ENCODE results near the gene TMEM140.

The TMEM140 gene

DNA sequence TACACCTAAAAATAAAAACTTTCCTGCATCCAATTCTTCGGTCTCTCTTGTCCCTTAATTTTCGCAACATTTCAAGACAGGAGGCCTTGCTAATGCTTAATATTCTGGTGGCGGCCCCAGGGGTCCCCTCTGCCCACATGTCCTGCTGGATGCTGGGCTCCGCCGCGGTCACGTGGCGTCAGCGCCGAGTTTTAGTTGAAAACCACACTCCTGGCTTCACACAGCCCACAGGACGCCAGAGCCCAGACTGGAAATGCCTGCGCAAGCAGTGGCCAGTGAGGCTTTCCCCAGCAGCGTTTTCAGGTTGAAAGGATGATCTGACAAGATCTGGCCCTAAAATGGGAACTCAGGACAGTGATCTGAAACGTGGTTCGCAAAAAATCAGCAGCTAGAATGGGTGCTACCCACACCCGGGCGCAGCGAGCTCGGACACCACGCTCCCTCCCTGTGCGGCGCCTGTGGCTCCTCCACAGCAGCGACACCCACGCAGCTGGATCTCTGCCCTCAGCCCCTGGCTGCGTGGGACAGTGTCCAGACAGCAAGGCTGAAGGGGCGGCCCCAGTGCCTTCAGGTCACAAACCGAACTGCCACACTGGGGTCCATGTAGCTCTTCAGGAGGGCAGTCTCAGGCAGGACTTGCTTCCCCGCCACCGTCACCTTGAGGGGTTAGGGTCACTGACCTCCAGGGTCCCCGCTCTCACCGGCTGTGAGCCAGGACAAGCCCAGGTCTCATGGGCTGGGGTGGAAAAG lies 34.2 kb downstream of the TMEM140 start:
- no peak overlapping the region for H3K4me3 ChIP-seq (ENCODE audit: low read depth, low read length)
- no peak for DNase-seq (ENCODE audit: low read depth)
- TF ChIP-seq, protein P1, sequence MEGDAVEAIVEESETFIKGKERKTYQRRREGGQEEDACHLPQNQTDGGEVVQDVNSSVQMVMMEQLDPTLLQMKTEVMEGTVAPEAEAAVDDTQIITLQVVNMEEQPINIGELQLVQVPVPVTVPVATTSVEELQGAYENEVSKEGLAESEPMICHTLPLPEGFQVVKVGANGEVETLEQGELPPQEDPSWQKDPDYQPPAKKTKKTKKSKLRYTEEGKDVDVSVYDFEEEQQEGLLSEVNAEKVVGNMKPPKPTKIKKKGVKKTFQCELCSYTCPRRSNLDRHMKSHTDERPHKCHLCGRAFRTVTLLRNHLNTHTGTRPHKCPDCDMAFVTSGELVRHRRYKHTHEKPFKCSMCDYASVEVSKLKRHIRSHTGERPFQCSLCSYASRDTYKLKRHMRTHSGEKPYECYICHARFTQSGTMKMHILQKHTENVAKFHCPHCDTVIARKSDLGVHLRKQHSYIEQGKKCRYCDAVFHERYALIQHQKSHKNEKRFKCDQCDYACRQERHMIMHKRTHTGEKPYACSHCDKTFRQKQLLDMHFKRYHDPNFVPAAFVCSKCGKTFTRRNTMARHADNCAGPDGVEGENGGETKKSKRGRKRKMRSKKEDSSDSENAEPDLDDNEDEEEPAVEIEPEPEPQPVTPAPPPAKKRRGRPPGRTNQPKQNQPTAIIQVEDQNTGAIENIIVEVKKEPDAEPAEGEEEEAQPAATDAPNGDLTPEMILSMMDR (conservative IDR thresholded peaks at IDR 0.05; ENCODE audit: low read depth, low read length), result no peak

DNA sequence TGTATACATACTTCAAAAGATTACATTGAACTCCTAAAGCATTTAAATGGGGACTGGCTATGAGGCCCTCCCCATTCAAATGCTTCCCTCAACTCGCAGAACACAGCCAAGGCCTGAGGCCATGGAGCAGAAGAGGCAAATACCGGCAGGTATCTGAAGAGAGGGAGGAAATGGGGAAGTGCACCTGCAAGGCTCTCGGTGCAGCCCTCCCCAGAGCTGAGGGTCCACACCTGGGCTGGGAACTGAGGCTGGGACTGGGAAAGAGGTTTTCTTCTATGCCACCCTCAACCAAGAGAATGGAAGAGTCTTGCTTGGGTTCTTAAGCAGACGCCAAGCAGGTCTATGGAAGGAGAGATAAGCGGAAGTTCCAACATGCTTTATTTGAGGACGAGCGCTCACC lies 35.6 kb downstream of the TMEM140 start:
- TF ChIP-seq, protein P1 (conservative IDR thresholded peaks at IDR 0.05; ENCODE audit: low read depth, low read length), result no peak
- no peak for DNase-seq (ENCODE audit: low read depth)
- H3K4me3 ChIP-seq (ENCODE audit: low read depth, low read length), result no peak overlapping the region

DNA sequence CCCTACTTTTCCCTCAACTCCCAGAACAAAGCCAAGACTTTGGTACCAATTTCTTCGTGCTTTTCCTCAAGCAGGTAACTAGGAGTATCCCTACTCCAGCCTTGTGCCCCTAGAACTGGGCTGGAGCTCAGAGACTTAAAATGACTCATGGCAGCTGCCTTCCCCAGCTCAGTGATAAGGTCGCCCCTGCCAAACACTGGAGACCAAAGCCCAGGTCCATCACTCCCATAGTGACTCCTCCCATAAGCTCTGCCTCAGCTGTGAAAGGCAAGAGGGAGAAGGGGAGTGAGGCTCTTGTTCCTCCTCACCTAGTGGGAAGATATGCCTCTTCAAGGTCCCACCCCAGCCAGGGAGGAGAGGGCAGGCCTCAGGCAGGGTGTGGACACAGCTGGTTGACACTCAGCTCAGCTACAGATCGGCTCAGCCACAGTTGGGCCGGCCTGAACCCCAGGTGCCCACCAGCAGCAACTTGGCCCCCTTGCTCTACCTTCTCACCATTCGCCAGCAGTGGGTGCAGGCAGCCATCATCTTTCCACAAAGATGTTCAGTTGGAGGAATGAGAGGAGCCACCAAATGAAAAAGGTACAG lies 36.5 kb downstream of the TMEM140 start:
- DNase-seq (ENCODE audit: low read depth), result no peak
- TF ChIP-seq, protein P1 (conservative IDR thresholded peaks at IDR 0.05; ENCODE audit: low read depth, low read length), result no peak
- H3K4me3 ChIP-seq (ENCODE audit: low read depth, low read length), result no peak overlapping the region

DNA sequence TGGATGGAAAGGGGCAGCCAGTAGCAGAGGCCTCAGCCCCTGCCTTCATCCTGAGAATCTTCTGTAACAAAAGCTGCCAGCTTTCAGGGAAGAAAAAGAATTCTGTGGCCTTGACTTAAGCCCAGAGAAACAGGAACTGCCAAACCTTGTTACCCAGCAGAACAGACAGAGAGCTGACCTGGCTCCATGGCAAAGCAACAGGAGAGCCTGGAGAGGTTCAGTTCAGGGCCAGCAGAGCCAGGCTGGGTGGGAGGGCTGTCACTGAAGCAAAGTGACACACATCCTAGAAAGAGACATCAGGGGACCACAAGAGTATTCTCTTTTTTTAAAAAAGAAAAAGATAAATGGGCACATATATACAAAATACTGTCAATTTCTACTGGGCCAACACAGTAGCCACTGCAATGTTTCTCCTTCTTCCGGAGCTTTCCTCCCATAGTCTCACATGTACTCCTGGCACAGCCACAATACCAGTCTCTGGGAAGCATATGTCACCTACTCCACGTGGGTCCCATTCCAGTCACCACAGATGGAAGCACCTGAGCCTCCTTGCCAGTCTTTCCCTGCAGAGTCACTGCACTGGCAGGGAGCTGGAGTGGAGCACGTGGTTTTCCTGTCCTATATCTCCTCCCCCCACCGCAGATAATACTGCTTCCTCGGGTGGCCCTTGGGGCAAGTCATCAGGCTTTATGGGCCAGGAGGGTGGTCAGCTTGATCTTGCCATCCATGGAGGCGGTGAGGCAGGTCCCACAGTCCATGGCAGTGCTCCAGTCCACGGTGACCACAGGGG lies 37.8 kb downstream of the TMEM140 start:
- no peak overlapping the region for H3K4me3 ChIP-seq (ENCODE audit: low read depth, low read length)
- TF ChIP-seq, protein P1 (conservative IDR thresholded peaks at IDR 0.05; ENCODE audit: low read depth, low read length), result no peak
- DNase-seq (ENCODE audit: low read depth), result no peak

DNA sequence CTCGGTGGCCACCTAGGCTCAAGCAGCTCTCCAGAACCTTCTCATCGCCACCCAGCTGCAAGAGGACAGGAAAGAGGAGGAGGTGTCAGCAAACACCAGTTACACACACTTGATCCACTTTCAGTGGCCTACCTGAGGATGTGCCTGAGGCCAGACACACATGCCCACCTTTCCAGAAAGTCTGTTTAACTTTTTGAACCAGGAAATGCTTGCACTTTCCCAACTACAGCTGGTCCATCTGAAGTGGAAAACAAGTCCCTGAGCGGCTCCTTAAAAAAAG lies 38.3 kb downstream of the TMEM140 start:
- TF ChIP-seq, protein P1 (conservative IDR thresholded peaks at IDR 0.05; ENCODE audit: low read depth, low read length), result no peak
- no peak for DNase-seq (ENCODE audit: low read depth)
- no peak overlapping the region for H3K4me3 ChIP-seq (ENCODE audit: low read depth, low read length)

DNA sequence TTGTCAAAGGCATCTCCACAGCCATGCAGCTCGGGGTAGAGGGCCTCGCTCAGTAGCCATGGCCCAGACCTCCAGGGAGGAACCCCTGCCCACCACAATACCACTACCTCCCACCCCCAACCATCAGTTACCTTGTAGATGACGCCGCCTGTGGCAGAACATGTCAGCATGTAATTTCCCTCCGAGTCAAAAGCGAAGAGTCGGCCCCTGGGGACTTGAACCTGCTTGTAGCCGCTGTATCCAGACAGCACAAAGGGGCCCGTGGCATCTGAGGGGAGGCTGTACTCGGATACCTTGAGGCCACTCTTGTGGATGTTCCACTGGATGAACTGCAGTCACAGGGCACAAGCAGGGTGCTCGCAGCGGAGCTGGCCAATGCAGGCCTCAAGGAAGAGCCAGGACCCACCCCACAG lies 39.0 kb downstream of the TMEM140 start:
- DNase-seq (ENCODE audit: low read depth), result no peak
- no peak overlapping the region for H3K4me3 ChIP-seq (ENCODE audit: low read depth, low read length)
- TF ChIP-seq, protein P1 (conservative IDR thresholded peaks at IDR 0.05; ENCODE audit: low read depth, low read length), result no peak

Measured in choroid plexus epithelial cell (primary cell).